IPS-20b (cell line): ENCODE results near the gene OXCT1.
"Not testable (repeated sequence)": the region's sequence is repeated elsewhere in the genome, so short reads cannot be mapped to it uniquely, and the experiment has no call there.

ENCODE experiments used
- H3K27ac ChIP-seq: one replicate; pipeline ENCODE4 v1.5.1; 2013; ENCODE audit warnings: low read length
- H3K27me3 ChIP-seq: 2 replicates; pipeline ENCODE4 v1.6.1; 2013; ENCODE audit warnings: mild to moderate bottlenecking, low read length, inconsistent platforms; ENCODE audit not compliant: insufficient read depth
- H3K36me3 ChIP-seq: 2 replicates; pipeline ENCODE4 v1.6.1; 2013; ENCODE audit warnings: low read depth, mild to moderate bottlenecking, inconsistent platforms, low read length, moderate library complexity; ENCODE audit not compliant: insufficient read depth
- H3K4me1 ChIP-seq: 2 replicates; pipeline ENCODE4 v1.6.1; 2013; ENCODE audit warnings: mild to moderate bottlenecking, control low read depth, inconsistent platforms, low read length, moderate library complexity; ENCODE audit not compliant: insufficient read depth
- H3K4me3 ChIP-seq: 2 replicates; pipeline ENCODE4 v1.5.1; 2013; ENCODE audit warnings: mild to moderate bottlenecking, low read length, inconsistent platforms
- H3K9ac ChIP-seq: 2 replicates; pipeline ENCODE4 v1.6.1; 2013; ENCODE audit warnings: low read depth, mild to moderate bottlenecking, inconsistent platforms, low read length, moderate library complexity
- H3K9me3 ChIP-seq: 2 replicates; pipeline ENCODE4 v1.6.1; 2013; ENCODE audit warnings: mild to moderate bottlenecking, low read depth, low read length, inconsistent platforms; ENCODE audit not compliant: insufficient read depth

The OXCT1 gene

DNA sequence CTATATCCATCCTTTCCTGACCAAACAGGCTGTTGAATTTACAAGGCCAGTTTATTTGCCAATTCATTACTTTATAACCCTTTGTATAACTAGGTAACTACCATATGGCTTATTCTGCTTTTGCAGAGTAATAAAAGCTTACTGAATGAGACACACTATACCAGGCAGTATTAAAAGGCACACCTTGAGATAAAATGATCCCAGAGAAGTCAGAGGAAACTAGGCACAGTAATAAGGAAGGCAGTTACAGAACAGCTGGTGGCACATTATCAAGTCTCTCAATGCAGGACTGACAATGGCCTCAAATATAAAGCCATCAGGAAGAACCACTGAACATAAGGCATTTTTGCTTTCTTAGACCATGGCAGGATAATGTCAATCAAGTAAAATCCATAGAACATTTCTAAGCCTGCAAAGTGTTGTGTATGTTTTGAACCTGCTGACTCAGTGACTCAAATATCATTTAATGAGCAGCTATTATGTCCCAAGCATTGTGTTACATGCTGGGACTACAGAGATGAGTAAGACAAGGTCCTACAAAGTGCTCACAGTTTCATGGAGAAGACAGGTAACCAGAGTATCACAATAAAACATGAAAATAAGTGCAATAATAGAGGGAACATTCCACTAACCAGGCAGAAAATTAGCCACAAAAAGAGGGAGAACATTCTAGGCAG lies 52.5 kb downstream of the OXCT1 start:
- Histone ChIP-seq H3K27ac (no peak overlapping the region), H3K27me3 (no peaks in the 10 kb centered on the region)

GRCh38 chr5:41815663-41816229 lies 54.5 kb downstream of the OXCT1 start:
- no peak overlapping the region for H3K27ac ChIP-seq
- H3K9ac ChIP-seq: no peak overlapping the region
- no peaks in the 10 kb centered on the region for H3K27me3 ChIP-seq
- no peaks in the 10 kb centered on the region for H3K9me3 ChIP-seq
- no peaks in the 10 kb centered on the region for H3K4me1 ChIP-seq
- H3K36me3 ChIP-seq: no peaks in the 10 kb centered on the region
- H3K4me3 ChIP-seq: no peak overlapping the region

More for the DNA sequence above, 52.5 kb downstream of the OXCT1 start:
- H3K4me3 ChIP-seq: no peak overlapping the region
- H3K9ac ChIP-seq: no peak overlapping the region
- H3K36me3 ChIP-seq: no peaks in the 10 kb centered on the region
- H3K4me1 ChIP-seq: no peaks in the 10 kb centered on the region
- no peaks in the 10 kb centered on the region for H3K9me3 ChIP-seq

DNA sequence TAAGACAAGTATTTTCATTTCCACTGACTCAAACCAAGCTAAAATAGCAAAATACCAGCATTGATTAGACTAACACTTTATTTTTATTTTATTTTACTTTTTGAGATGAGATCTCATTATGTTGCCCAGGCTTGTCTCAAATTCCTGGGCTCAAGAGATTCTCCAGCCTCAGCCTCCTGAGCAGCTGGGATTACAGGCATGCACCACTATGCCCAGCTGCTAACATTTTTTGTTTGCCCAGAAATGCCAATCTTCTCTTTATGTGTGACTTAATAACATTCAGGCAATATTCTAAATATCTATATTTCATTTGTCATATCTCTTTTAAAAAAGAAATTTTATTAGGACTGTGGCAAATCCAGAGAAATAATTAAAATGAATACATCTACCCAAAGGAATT lies 55.0 kb downstream of the OXCT1 start:
- Histone ChIP-seq H3K9me3 (no peaks in the 10 kb centered on the region), H3K9ac (no peak overlapping the region), H3K4me1 (no peaks in the 10 kb centered on the region), H3K27me3 (no peaks in the 10 kb centered on the region), H3K36me3 (no peaks in the 10 kb centered on the region), H3K27ac (no peak overlapping the region), H3K4me3 (no peak overlapping the region)

- H3K9ac ChIP-seq: not testable (repeated sequence)
These were observed 55.9 kb downstream of the OXCT1 start for GRCh38 chr5:41814306-41814705.

DNA sequence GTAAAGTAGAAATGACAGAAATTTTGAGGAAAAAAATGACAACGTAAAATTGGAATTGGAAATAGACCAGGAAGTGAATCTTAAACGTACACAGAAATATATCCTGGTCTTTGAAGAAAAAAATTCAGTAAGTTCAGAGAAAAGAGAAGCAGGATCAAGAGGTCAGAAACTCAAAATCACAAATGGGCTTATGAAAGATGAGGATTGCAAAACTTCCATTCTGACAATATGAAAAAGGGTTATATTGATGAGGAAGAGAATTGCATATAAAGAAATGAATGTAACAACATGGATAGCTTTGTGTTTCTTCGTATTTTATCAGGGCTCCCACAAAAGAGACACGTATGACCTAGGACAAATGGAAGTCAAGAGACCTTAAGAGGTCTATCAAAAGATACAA lies 58.1 kb downstream of the OXCT1 start:
- Histone ChIP-seq H3K27me3 (no peaks in the 10 kb centered on the region), H3K9me3 (no peaks in the 10 kb centered on the region), H3K27ac (no peak overlapping the region), H3K4me1 (no peaks in the 10 kb centered on the region), H3K9ac (no peak overlapping the region), H3K4me3 (no peak overlapping the region), H3K36me3 (0 out of 2 replicates have a peak, but pooled peaks cover 3% of the 10 kb centered on the region)

More at GRCh38 chr5:41814306-41814705, 55.9 kb downstream of the OXCT1 start:
- not testable (repeated sequence) for H3K27ac ChIP-seq, H3K4me3 ChIP-seq, H3K27me3 ChIP-seq, H3K36me3 ChIP-seq, H3K4me1 ChIP-seq, H3K9me3 ChIP-seq

DNA sequence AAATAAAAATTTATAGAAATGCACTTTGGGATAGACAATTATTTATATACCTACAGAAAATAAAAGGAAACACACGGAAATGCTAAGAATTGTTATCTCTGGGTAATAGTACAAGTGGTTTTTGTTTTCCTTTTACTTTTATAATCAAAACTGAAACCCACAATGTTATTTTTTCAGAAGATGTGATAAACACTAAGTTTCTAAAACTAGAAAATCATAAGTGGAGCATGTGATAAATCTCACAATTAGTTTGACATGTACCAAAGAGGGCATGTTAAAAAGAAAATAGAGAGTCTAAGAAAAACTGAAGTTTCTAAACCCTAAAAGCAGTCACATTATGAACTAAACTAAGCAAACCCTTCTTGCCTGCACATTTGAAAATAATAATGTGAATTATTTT lies 61.1 kb downstream of the OXCT1 start:
- Histone ChIP-seq H3K27ac (no peak overlapping the region), H3K36me3 (peaks cover 27% of the 10 kb centered on the region), H3K9me3 (no peaks in the 10 kb centered on the region), H3K9ac (no peak overlapping the region), H3K4me3 (no peak overlapping the region), H3K27me3 (no peaks in the 10 kb centered on the region), H3K4me1 (no peaks in the 10 kb centered on the region)

- peaks cover 27% of the 10 kb centered on the region for H3K36me3 ChIP-seq
- no peaks in the 10 kb centered on the region for H3K9me3 ChIP-seq
- H3K9ac ChIP-seq: no peak overlapping the region
These were observed 61.9 kb downstream of the OXCT1 start for GRCh38 chr5:41808294-41808693.

GRCh38 chr5:41797662-41798061 lies 72.6 kb downstream of the OXCT1 start:
- Histone ChIP-seq H3K36me3 (peaks cover 20% of the 10 kb centered on the region), H3K9me3 (no peaks in the 10 kb centered on the region), H3K27ac (no peak overlapping the region), H3K9ac (no peak overlapping the region), H3K4me3 (no peak overlapping the region), H3K4me1 (peaks cover 10% of the 10 kb centered on the region; the same call in 1 of the 2 replicates), H3K27me3 (no peaks in the 10 kb centered on the region)

More at GRCh38 chr5:41808294-41808693, 61.9 kb downstream of the OXCT1 start:
- Histone ChIP-seq H3K4me3 (no peak overlapping the region), H3K27me3 (no peaks in the 10 kb centered on the region), H3K27ac (no peak overlapping the region), H3K4me1 (no peaks in the 10 kb centered on the region)

GRCh38 chr5:41796061-41796460 lies 74.2 kb downstream of the OXCT1 start:
- Histone ChIP-seq H3K4me3 (no peak overlapping the region), H3K36me3 (peaks cover 20% of the 10 kb centered on the region), H3K4me1 (peaks cover 10% of the 10 kb centered on the region; the same call in 1 of the 2 replicates), H3K9ac (no peak overlapping the region), H3K27ac (no peak overlapping the region), H3K9me3 (no peaks in the 10 kb centered on the region), H3K27me3 (no peaks in the 10 kb centered on the region)

DNA sequence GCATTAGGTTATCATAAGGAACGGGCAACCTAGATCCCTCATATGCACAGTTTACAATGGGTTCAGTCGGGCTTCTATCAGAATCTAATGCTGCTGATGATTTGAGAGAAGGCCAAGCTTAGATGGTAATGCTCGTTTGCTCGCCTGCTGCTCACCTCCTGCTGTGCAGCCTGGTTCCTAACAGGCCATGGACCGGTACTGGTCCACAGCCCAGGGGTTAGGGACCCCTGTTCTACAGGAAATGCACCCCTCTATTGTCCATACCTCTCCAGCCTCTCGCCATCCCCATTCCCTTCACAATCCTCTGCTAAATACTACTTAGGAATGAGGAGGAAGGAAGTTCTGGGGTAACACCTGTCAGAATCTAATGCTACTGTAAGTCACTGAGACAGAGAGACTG lies 75.1 kb downstream of the OXCT1 start:
- H3K36me3 ChIP-seq: peaks cover 11% of the 10 kb centered on the region
- H3K9ac ChIP-seq: no peak overlapping the region
- no peaks in the 10 kb centered on the region for H3K27me3 ChIP-seq
- H3K4me3 ChIP-seq: no peak overlapping the region
- no peaks in the 10 kb centered on the region for H3K9me3 ChIP-seq
- no peak overlapping the region for H3K27ac ChIP-seq
- H3K4me1 ChIP-seq: peaks cover 10% of the 10 kb centered on the region; the same call in 1 of the 2 replicates

GRCh38 chr5:41794471-41794870 lies 75.8 kb downstream of the OXCT1 start:
- no peak overlapping the region for H3K27ac ChIP-seq
- H3K4me1 ChIP-seq: peaks cover 10% of the 10 kb centered on the region; the same call in 1 of the 2 replicates
- no peak overlapping the region for H3K9ac ChIP-seq
- no peaks in the 10 kb centered on the region for H3K27me3 ChIP-seq
- H3K36me3 ChIP-seq: peaks cover 6% of the 10 kb centered on the region
- H3K9me3 ChIP-seq: no peaks in the 10 kb centered on the region
- H3K4me3 ChIP-seq: no peak overlapping the region

GRCh38 chr5:41793141-41793770 lies 77.0 kb downstream of the OXCT1 start:
- Histone ChIP-seq H3K27ac (no peak overlapping the region), H3K9ac (no peak overlapping the region), H3K4me1 (peaks cover 10% of the 10 kb centered on the region; the same call in 1 of the 2 replicates), H3K4me3 (no peak overlapping the region), H3K27me3 (no peaks in the 10 kb centered on the region), H3K9me3 (no peaks in the 10 kb centered on the region), H3K36me3 (no peaks in the 10 kb centered on the region; the same call in 1 of the 2 replicates)
